Measurements from ENCODE around the gene PRDM1. TPM values are rescaled to one million over a fixed set of nuclear protein-coding genes. Genes with fewer than 3 reads are reported as not detected.

Gene PRDM1
- total RNA-seq, 1 donor from 2014 or later, result 19.6 TPM

DNA sequence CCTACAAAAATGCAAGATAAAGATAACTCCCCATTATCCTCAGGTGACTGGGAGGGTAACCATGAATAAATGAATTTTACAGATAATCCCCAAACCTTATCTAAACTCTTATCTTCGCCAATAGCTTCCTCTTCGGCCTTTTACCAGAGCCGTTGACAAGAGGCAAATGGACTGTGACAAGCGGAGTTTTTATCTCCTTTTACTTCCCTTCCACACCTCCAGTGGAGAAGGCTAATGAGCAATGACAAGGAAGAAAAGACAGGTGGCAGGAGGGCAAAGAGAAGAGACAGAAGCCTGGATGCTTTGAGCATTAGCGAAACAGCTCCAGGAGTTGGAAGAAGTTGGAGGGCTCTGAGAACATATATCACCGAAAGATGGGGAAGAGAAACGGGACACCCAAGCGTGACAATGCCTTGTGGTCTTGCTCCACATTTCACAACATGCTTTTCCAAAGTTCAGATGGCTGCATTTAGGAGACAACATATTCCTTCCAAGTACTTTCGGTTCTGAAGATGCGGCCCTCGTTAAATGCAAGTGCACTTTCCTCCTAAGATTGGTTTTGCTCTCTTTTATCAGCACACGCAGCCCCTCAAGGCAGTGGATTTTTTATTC is 69.2 kb downstream of the PRDM1 start:
- no peaks in the 10 kb centered on the region for H3K9me3 Mint-ChIP-seq (ENCODE audit: unreplicated experiment)
- H3K4me1 Mint-ChIP-seq (ENCODE audit: unreplicated experiment), result peaks cover 19% of the 10 kb centered on the region
- H3K27ac Mint-ChIP-seq (ENCODE audit: unreplicated experiment), result no peak overlapping the region

DNA sequence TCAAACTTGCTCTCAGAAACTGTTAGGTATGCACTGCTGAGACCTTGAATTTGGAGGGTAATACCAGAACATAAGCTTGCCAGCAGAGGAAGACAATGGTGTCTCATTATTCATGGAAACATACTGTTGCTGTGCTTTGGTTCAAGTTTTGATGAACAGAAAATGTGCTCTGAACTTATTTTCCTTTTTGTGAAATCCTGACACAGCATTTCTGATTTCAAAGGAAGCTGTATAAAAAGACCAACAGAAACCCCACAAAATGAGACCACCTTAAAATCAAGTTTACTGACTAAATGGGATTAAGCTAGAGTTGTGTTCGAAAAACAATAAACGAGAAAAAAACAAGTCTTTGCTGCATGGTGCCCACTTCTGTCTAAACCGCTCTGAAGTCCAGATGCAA is 70.3 kb downstream of the PRDM1 start:
- Mint-ChIP-seq H3K27ac (ENCODE audit: unreplicated experiment) (no peak overlapping the region), H3K4me1 (ENCODE audit: unreplicated experiment) (peaks cover 19% of the 10 kb centered on the region), H3K27me3 (ENCODE audit: unreplicated experiment) (peaks cover 2% of the 10 kb centered on the region), H3K9me3 (ENCODE audit: unreplicated experiment) (no peaks in the 10 kb centered on the region), H3K36me3 (ENCODE audit: low read depth, unreplicated experiment) (no peaks in the 10 kb centered on the region), H3K4me3 (ENCODE audit: unreplicated experiment) (no peak overlapping the region)
- TF ChIP-seq, protein P1, sequence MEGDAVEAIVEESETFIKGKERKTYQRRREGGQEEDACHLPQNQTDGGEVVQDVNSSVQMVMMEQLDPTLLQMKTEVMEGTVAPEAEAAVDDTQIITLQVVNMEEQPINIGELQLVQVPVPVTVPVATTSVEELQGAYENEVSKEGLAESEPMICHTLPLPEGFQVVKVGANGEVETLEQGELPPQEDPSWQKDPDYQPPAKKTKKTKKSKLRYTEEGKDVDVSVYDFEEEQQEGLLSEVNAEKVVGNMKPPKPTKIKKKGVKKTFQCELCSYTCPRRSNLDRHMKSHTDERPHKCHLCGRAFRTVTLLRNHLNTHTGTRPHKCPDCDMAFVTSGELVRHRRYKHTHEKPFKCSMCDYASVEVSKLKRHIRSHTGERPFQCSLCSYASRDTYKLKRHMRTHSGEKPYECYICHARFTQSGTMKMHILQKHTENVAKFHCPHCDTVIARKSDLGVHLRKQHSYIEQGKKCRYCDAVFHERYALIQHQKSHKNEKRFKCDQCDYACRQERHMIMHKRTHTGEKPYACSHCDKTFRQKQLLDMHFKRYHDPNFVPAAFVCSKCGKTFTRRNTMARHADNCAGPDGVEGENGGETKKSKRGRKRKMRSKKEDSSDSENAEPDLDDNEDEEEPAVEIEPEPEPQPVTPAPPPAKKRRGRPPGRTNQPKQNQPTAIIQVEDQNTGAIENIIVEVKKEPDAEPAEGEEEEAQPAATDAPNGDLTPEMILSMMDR (IDR thresholded peaks at IDR 0.05; ENCODE audit: unreplicated experiment), result no peak
- DNase-seq (ENCODE audit: low spot score), result no peak

More for the DNA sequence above, 69.2 kb downstream of the PRDM1 start:
- no peaks in the 10 kb centered on the region for H3K36me3 Mint-ChIP-seq (ENCODE audit: low read depth, unreplicated experiment)
- TF ChIP-seq, protein P1 (IDR thresholded peaks at IDR 0.05; ENCODE audit: unreplicated experiment), result no peak
- H3K4me3 Mint-ChIP-seq (ENCODE audit: unreplicated experiment), result no peak overlapping the region
- H3K27me3 Mint-ChIP-seq (ENCODE audit: unreplicated experiment), result peaks cover 2% of the 10 kb centered on the region
- DNase-seq (ENCODE audit: low spot score), result no peak

DNA sequence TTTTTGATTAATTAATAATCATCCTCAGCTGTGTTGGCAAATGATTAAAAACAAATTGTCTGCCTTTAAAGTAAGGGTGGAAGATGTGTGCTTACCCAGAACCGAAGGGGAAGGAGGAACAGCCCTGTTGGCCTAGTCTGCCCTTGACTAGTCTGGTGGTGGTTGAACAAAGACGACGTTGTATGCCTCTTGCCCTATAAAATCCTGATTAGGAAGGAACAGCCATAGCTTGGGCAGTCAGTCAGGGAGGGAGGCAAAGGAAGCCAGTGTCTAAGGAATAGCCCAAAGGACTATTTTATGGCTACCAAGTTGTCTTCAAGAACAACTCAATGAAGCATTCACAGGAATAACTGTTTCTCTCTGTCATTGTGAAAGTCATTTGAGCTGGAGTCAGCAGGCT is 70.7 kb downstream of the PRDM1 start:
- H3K36me3 Mint-ChIP-seq (ENCODE audit: low read depth, unreplicated experiment), result no peaks in the 10 kb centered on the region
- TF ChIP-seq, protein P1 (IDR thresholded peaks at IDR 0.05; ENCODE audit: unreplicated experiment), result no peak
- H3K9me3 Mint-ChIP-seq (ENCODE audit: unreplicated experiment), result no peaks in the 10 kb centered on the region
- H3K27me3 Mint-ChIP-seq (ENCODE audit: unreplicated experiment), result peaks cover 2% of the 10 kb centered on the region
- no peak overlapping the region for H3K27ac Mint-ChIP-seq (ENCODE audit: unreplicated experiment)
- no peak for DNase-seq (ENCODE audit: low spot score)
- H3K4me3 Mint-ChIP-seq (ENCODE audit: unreplicated experiment), result no peak overlapping the region
- peaks cover 19% of the 10 kb centered on the region for H3K4me1 Mint-ChIP-seq (ENCODE audit: unreplicated experiment)

DNA sequence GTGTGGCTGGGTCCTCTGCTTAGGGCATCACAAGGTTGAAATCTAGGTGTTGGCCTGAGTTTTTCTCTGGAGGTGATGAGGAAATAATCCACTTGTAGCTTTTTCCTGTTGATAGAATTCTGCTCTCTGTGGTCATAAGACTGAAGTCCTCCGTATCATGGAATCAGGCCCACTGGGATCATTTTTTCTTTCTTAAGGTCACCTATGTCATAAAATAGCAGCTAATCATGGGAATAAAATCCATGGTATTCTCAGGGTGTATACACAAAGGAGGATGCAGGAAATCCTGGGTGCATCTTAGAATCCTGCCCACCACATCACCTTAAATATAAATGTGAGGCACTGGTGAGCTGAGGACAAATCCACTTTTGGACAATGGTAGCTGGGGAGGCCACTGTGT is 72.7 kb downstream of the PRDM1 start:
- Mint-ChIP-seq H3K27ac (ENCODE audit: unreplicated experiment) (no peak overlapping the region), H3K4me3 (ENCODE audit: unreplicated experiment) (no peak overlapping the region), H3K4me1 (ENCODE audit: unreplicated experiment) (peaks cover 29% of the 10 kb centered on the region), H3K36me3 (ENCODE audit: low read depth, unreplicated experiment) (no peaks in the 10 kb centered on the region), H3K27me3 (ENCODE audit: unreplicated experiment) (peaks cover 7% of the 10 kb centered on the region), H3K9me3 (ENCODE audit: unreplicated experiment) (no peaks in the 10 kb centered on the region)
- no peak for DNase-seq (ENCODE audit: low spot score)
- TF ChIP-seq, protein P1 (IDR thresholded peaks at IDR 0.05; ENCODE audit: unreplicated experiment), result no peak

Other genes with a start within 250 kb of the PRDM1 start
- 27.5 TPM for gene ATG5, start 239.4 kb downstream of the PRDM1 start, total RNA-seq (ENCODE audit: unreplicated experiment)